ENCODE results near the gene PSMA2. TPM values are rescaled to one million over a fixed set of nuclear protein-coding genes. Genes with fewer than 3 reads are reported as not detected.

Gene PSMA2
- total RNA-seq, 2 experiments from 2014 or later: 207 to 235 TPM

GRCh38 chr7:42953994-42954393 is 22.0 kb upstream of the PSMA2 start:
- H3K4me1 Mint-ChIP-seq: no peaks in the 10 kb centered on the region

DNA sequence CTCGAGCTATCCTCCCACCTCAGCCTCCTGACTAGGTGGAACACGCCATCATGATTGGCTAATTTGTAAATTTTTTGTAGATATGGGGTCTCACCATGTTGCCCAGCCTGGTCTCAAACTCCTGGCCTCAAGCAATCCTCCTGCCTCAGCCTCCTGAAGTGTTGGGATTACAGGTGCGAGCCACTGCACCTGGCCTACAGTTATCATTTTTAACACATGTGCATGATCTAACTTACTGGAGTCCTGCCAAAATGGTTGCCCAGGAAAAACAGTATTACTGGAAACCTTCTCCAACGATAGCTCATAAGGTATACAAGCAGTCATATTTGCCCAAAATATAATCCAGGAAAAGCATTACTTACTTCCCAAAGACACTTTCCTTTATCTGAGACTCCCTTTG is 20.4 kb upstream of the PSMA2 start:
- H3K36me3 Mint-ChIP-seq: peaks cover 1% of the 10 kb centered on the region
- DNase-seq: no peak
- H3K4me1 Mint-ChIP-seq: no peaks in the 10 kb centered on the region
- peaks cover 8% of the 10 kb centered on the region for H3K9me3 Mint-ChIP-seq
- peaks cover 6% of the 10 kb centered on the region for H3K27me3 Mint-ChIP-seq
- H3K4me3 Mint-ChIP-seq: no peak overlapping the region
- no peak overlapping the region for H3K27ac Mint-ChIP-seq

More at GRCh38 chr7:42953994-42954393, 22.0 kb upstream of the PSMA2 start:
- H3K4me3 Mint-ChIP-seq: no peak overlapping the region
- peaks cover 1% of the 10 kb centered on the region for H3K36me3 Mint-ChIP-seq
- H3K9me3 Mint-ChIP-seq: peaks cover 8% of the 10 kb centered on the region
- DNase-seq: no peak
- H3K27ac Mint-ChIP-seq: no peak overlapping the region
- H3K27me3 Mint-ChIP-seq: peaks cover 7% of the 10 kb centered on the region

DNA sequence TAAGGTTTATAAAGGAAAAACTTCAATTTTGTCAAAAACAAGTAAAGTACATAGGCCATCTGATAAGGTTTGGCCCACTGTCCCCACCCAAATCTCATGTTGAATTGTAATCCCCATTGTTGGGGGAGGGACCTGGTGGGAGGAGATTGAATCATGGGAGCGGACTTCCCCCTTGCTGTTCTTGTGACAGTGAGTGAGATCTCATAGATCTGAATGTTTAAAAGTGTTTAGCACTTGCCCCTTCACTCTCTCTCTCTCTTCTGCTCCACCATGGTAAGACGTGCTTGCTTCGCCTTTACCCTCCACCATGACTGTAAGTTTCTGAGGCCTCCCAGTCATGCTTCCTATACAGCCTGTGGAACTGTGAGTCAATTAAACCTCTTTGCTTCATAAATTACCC is 18.4 kb upstream of the PSMA2 start:
- Mint-ChIP-seq H3K36me3 (no peaks in the 10 kb centered on the region), H3K4me3 (no peak overlapping the region), H3K27me3 (peaks cover 3% of the 10 kb centered on the region), H3K9me3 (peaks cover 4% of the 10 kb centered on the region), H3K4me1 (peaks cover 9% of the 10 kb centered on the region), H3K27ac (no peak overlapping the region)
- no peak for DNase-seq

GRCh38 chr7:42947521-42947920 is 15.5 kb upstream of the PSMA2 start:
- Mint-ChIP-seq H3K9me3 (no peaks in the 10 kb centered on the region), H3K4me1 (peaks cover 9% of the 10 kb centered on the region), H3K27ac (no peak overlapping the region), H3K27me3 (peaks cover 3% of the 10 kb centered on the region), H3K4me3 (no peak overlapping the region), H3K36me3 (no peaks in the 10 kb centered on the region)
- no peak for DNase-seq

DNA sequence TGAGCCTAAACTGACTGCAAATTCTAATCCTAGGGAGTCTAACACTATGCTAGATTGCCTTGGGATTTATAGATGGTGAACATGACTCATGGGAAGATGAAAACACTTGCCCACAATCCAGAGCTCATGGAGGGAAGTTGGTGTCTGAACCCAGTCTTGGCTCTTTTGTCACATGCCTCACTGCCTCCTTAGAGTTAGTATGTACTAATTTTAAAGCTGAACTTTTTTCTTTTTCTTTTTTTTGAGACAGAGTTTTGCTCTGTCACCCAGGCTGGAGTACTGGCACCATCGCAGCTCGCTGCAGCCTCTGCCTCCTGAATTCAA is 14.6 kb upstream of the PSMA2 start:
- Mint-ChIP-seq H3K27ac (no peak overlapping the region), H3K4me1 (peaks cover 9% of the 10 kb centered on the region), H3K9me3 (no peaks in the 10 kb centered on the region), H3K4me3 (no peak overlapping the region), H3K36me3 (no peaks in the 10 kb centered on the region), H3K27me3 (peaks cover 3% of the 10 kb centered on the region)
- no peak for DNase-seq

- Mint-ChIP-seq H3K4me1 (peaks cover 10% of the 10 kb centered on the region), H3K9me3 (no peaks in the 10 kb centered on the region), H3K27me3 (peaks cover 3% of the 10 kb centered on the region), H3K27ac (peak overlapping the region; percentile 66), H3K36me3 (no peaks in the 10 kb centered on the region), H3K4me3 (peak overlapping the region; percentile 58)
- no peak for DNase-seq
Measured at GRCh38 chr7:42945821-42946626, 14.1 kb upstream of the PSMA2 start.

GRCh38 chr7:42940985-42941847 is 9.2 kb upstream of the PSMA2 start:
- no peaks in the 10 kb centered on the region for H3K9me3 Mint-ChIP-seq
- peak; percentile 66 for DNase-seq
- H3K27ac Mint-ChIP-seq: peak overlapping the region; percentile 10
- H3K27me3 Mint-ChIP-seq: no peaks in the 10 kb centered on the region
- peaks cover 13% of the 10 kb centered on the region for H3K36me3 Mint-ChIP-seq
- peaks cover 36% of the 10 kb centered on the region for H3K4me1 Mint-ChIP-seq
- H3K4me3 Mint-ChIP-seq: no peak overlapping the region

DNA sequence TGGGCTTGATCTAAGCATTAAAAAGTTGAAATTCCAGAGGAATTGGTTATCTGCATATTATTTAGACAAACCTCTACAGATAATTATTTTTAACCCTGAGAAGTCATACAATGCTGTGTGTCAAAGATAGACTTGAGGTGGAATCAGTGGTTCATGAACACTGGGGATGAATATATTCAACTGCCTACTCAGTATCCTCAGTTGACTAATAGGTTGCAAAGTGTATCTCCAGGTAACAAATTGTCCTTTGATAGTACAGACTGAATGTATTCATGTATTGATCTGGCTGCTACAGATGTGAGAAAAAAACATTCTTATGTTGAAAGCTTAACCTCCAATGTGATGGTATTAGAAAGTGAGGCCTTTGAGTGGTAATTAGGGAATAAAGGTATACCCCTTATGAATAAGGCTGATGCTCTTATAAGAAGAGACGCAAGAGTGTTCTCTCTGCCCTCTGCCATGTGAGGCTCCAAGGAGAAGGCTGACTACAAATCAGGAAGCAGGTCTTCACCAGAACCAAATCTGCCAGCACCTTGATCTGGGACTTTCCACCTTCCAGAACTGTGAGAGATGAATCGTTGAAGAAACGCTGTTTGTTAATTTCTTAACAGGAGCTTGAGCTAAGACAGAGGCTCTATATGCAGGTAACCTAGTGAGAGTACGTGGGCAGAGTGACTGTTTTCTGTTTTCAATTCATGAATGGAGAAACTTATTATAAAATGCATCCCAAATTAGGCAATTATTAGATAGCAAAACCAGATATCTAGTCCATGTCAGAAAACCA is 7.7 kb upstream of the PSMA2 start:
- H3K27me3 Mint-ChIP-seq: no peaks in the 10 kb centered on the region

DNA sequence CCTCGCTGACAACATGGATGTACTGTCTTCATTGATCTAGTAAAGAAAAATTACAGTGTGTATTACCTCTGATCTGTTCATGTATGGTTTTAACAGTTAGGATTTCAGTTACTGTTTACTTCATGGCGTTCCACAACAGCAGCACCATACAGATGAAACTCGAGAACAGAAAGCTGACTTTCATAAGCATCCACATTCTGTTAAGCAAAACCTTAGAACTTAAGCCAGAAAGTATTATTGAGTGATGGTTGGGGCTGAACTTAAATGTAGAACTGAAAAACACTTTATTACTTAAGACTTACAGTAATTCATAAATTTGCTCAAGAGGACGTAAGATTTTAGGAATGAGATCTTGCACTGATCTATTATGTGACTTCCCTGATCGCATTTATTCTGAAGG is 3.9 kb upstream of the PSMA2 start:
- Mint-ChIP-seq H3K27me3 (no peaks in the 10 kb centered on the region), H3K9me3 (no peaks in the 10 kb centered on the region), H3K36me3 (peaks cover 49% of the 10 kb centered on the region), H3K4me3 (peak overlapping the region; percentile 8), H3K27ac (peak overlapping the region; percentile 72), H3K4me1 (peaks cover 52% of the 10 kb centered on the region)
- no peak for DNase-seq

More for the DNA sequence above, 7.7 kb upstream of the PSMA2 start:
- H3K9me3 Mint-ChIP-seq: no peaks in the 10 kb centered on the region
- H3K4me1 Mint-ChIP-seq: peaks cover 40% of the 10 kb centered on the region
- peak; percentile 19 for DNase-seq
- peak overlapping the region; percentile 48 for H3K4me3 Mint-ChIP-seq
- peaks cover 20% of the 10 kb centered on the region for H3K36me3 Mint-ChIP-seq
- H3K27ac Mint-ChIP-seq: peak overlapping the region; percentile 90

- Mint-ChIP-seq H3K27ac (peak overlapping the region; percentile 72), H3K36me3 (peaks cover 52% of the 10 kb centered on the region), H3K9me3 (no peaks in the 10 kb centered on the region), H3K4me3 (peak overlapping the region; percentile 100), H3K27me3 (no peaks in the 10 kb centered on the region), H3K4me1 (peaks cover 50% of the 10 kb centered on the region)
- DNase-seq: no peak
Measured at GRCh38 chr7:42934291-42934690, 2.3 kb upstream of the PSMA2 start.

- Mint-ChIP-seq H3K9me3 (no peaks in the 10 kb centered on the region), H3K27me3 (no peaks in the 10 kb centered on the region), H3K36me3 (peaks cover 58% of the 10 kb centered on the region), H3K27ac (peak overlapping the region; percentile 100), H3K4me1 (peaks cover 61% of the 10 kb centered on the region), H3K4me3 (peak overlapping the region; percentile 100)
- no peak for DNase-seq
Measured at GRCh38 chr7:42932811-42933591, 1.0 kb upstream of the PSMA2 start.

DNA sequence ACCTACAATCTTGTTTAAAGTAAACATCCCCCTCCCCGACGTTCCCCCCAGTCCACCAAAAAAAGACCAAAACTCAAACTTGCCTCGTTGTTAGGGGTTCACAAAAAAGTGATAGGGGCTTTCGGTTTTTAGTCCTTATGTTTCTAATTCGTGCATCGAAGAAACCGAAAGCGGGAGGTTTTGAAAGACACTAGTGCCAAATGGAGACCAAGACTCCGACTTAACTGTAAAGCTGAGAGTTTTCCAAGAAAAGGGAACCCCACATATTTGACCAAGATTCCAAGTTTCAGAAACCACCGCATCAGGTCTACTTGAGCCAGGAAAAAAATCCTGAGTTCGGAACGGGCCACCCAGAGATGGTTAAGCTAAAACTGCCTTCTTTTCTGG is 534 bp downstream of the PSMA2 start:
- Mint-ChIP-seq H3K9me3 (no peaks in the 10 kb centered on the region), H3K27me3 (no peaks in the 10 kb centered on the region), H3K4me3 (peak overlapping the region; percentile 100), H3K4me1 (peaks cover 63% of the 10 kb centered on the region), H3K36me3 (peaks cover 60% of the 10 kb centered on the region), H3K27ac (peak overlapping the region; percentile 100)
- DNase-seq: no peak

- H3K4me3 Mint-ChIP-seq: peak overlapping the region; percentile 100
- H3K27ac Mint-ChIP-seq: peak overlapping the region; percentile 100
- H3K9me3 Mint-ChIP-seq: no peaks in the 10 kb centered on the region
- H3K27me3 Mint-ChIP-seq: no peaks in the 10 kb centered on the region
- peaks cover 57% of the 10 kb centered on the region for H3K36me3 Mint-ChIP-seq
- no peak for DNase-seq
- peaks cover 62% of the 10 kb centered on the region for H3K4me1 Mint-ChIP-seq
Measured at GRCh38 chr7:42930889-42931288, 1.1 kb downstream of the PSMA2 start.

- Mint-ChIP-seq H3K4me1 (peaks cover 65% of the 10 kb centered on the region), H3K27me3 (no peaks in the 10 kb centered on the region), H3K36me3 (peaks cover 63% of the 10 kb centered on the region), H3K4me3 (peak overlapping the region; percentile 64), H3K27ac (peak overlapping the region; percentile 61), H3K9me3 (no peaks in the 10 kb centered on the region)
- no peak for DNase-seq
Measured at GRCh38 chr7:42929449-42929848, 2.5 kb downstream of the PSMA2 start.
